HEK293 (cell line): Measurements from ENCODE around the gene NECTIN4.

ENCODE experiments used
- CTCF ChIA-PET: fragments of 350-600 bp; formaldehyde crosslinking; extraction: SDS; loops from one replicate; lab custom pipeline; 2021; ENCODE audit warnings: antibody characterized with exemption; lab: Yijun Ruan, JAX
- POLR2A ChIA-PET: fragments of 300-600 bp; formaldehyde crosslinking; extraction: SDS; loops from one replicate; lab custom pipeline; 2020; ENCODE audit warnings: antibody characterized with exemption, inconsistent platforms; lab: Yijun Ruan, JAX
- H3K27ac ChIP-seq: fragments of 200-500 bp; sonication (Bioruptor generic); 2 replicates; pipeline ENCODE4 v1.5.1; 2014; ENCODE audit warnings: low read depth, low read length, control low read depth, inconsistent platforms; ENCODE audit errors: extremely low read depth
- H3K36me3 ChIP-seq, 2 experiments: fragments of 200-500 bp in 1 of 2; sonication (Bioruptor generic) in 1 of 2; 1 replicate in 1 of 2; 2 replicates in 1 of 2; pipeline ENCODE4 v1.5.1; 2014 to 2017; ENCODE audit warnings: inconsistent platforms in 2 of 2, low read length in 2 of 2; ENCODE audit not compliant: control insufficient read depth in 2 of 2, insufficient read depth in 1 of 2
- H3K4me1 ChIP-seq: fragments of 200-500 bp; sonication (Bioruptor generic); 2 replicates; pipeline ENCODE4 v1.5.1; 2014; ENCODE audit warnings: mild to moderate bottlenecking, low read length, inconsistent platforms; ENCODE audit not compliant: control insufficient read depth, insufficient read depth
- H3K4me3 ChIP-seq: 2 replicates; pipeline ENCODE4 v1.5.1; 2011; ENCODE audit warnings: low read depth, mild to moderate bottlenecking, control low read depth, low read length, moderate library complexity
- H3K9me3 ChIP-seq: fragments of 200-500 bp; sonication (Bioruptor generic); 2 replicates; pipeline ENCODE4 v1.5.1; 2014; ENCODE audit warnings: low read depth, low read length, inconsistent platforms; ENCODE audit not compliant: control insufficient read depth, insufficient read depth
- BCL11B ChIP-seq: fragments of 450-650 bp; formaldehyde crosslinking; IDR thresholded peaks from 2 replicates; pipeline ENCODE4 v1.5.1; 2016; ENCODE audit warnings: low read depth, missing biosample characterization, missing genetic modification characterization
- IKZF3 ChIP-seq: fragments of 450-650 bp; IDR thresholded peaks from 2 replicates; pipeline ENCODE4 v1.5.0; 2018; ENCODE audit warnings: missing biosample characterization, mild to moderate bottlenecking, missing genetic modification characterization, moderate library complexity
- PRDM10 ChIP-seq: fragments of 450-650 bp; formaldehyde crosslinking; IDR thresholded peaks from 2 replicates; pipeline ENCODE4 v1.5.1; 2016; ENCODE audit warnings: missing biosample characterization, missing genetic modification characterization
- ZNF10 ChIP-seq: fragments of 450-650 bp; formaldehyde crosslinking; IDR thresholded peaks from 2 replicates; pipeline ENCODE4 v1.5.1; 2017; ENCODE audit warnings: missing biosample characterization, missing genetic modification characterization
- ZNF19 ChIP-seq: fragments of 450-650 bp; formaldehyde crosslinking; IDR thresholded peaks from 2 replicates; pipeline ENCODE4; 2016; ENCODE audit warnings: missing biosample characterization, missing genetic modification characterization, low read depth
- ZNF391 ChIP-seq: fragments of 450-650 bp; formaldehyde crosslinking; IDR thresholded peaks from 2 replicates; pipeline ENCODE4 v1.5.1; 2016; ENCODE audit warnings: low read depth, missing biosample characterization, missing genetic modification characterization, borderline replicate concordance
- ZNF518A ChIP-seq: fragments of 450-650 bp; formaldehyde crosslinking; conservative IDR thresholded peaks from 2 replicates; pipeline ENCODE4 v1.5.1; 2016; ENCODE audit warnings: low read depth, missing biosample characterization, missing genetic modification characterization
- ZNF530 ChIP-seq: fragments of 450-650 bp; formaldehyde crosslinking; IDR thresholded peaks from 2 replicates; pipeline ENCODE4 v1.5.1; 2016; ENCODE audit warnings: low read depth, missing biosample characterization, missing genetic modification characterization
- ZNF571 ChIP-seq: fragments of 450-650 bp; formaldehyde crosslinking; IDR thresholded peaks from 2 replicates; pipeline ENCODE4 v1.5.0; 2017; ENCODE audit warnings: missing biosample characterization, missing genetic modification characterization
- ZNF707 ChIP-seq: fragments of 450-650 bp; formaldehyde crosslinking; IDR thresholded peaks from 2 replicates; pipeline ENCODE4 v1.5.1; 2016; ENCODE audit warnings: missing biosample characterization, missing genetic modification characterization
- ZSCAN23 ChIP-seq: fragments of 450-650 bp; formaldehyde crosslinking; IDR thresholded peaks from 2 replicates; pipeline ENCODE4 v1.5.1; 2016; ENCODE audit warnings: missing biosample characterization, missing genetic modification characterization
- ZXDB ChIP-seq: fragments of 450-650 bp; formaldehyde crosslinking; IDR thresholded peaks from 2 replicates; pipeline ENCODE4 v1.5.1; 2016; ENCODE audit warnings: missing biosample characterization, missing genetic modification characterization
- TF ChIP-seq, protein P1 (sequence below): fragments of 450-650 bp; formaldehyde crosslinking; IDR thresholded peaks from 2 replicates; pipeline ENCODE4 v1.5.1; 2017; ENCODE audit warnings: missing biosample characterization, missing genetic modification characterization
- TF ChIP-seq, protein P2 (sequence below): fragments of 450-650 bp; formaldehyde crosslinking; IDR thresholded peaks from 2 replicates; pipeline ENCODE4 v1.5.1; 2016; ENCODE audit warnings: missing biosample characterization, missing genetic modification characterization
- TF ChIP-seq, protein P3 (sequence below): fragments of 450-650 bp; formaldehyde crosslinking; IDR thresholded peaks from 2 replicates; pipeline ENCODE4 v1.5.1; 2016; ENCODE audit warnings: missing biosample characterization, missing genetic modification characterization

The NECTIN4 gene

DNA sequence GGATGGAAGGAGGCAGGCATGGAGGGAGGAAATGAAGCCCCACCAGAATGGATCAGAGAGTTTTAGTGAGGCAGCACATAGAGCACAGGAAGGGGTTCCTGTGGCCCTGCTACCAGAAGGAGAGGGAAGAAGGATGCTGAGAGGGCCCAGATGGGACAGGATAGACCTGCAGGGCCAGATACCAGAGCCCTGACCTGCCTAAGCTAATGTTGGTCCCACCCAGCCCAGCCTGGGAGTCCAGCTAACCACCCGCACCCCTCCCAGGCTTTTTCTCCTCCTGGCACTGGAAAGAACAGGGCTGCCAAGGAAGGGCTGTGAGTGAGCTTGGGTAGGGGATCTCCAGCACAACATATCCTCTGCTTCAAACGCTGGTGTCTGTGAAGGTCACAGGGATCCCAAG is 6.9 kb downstream of the NECTIN4 start:
- ChIA-PET POLR2A (interaction anchor here (0.6 to 1.0 kb wide), 3 partner anchors 15 to 44 kb away, joined by 3 to 8 read pairs (median 3); no protein-coding TSS in a partner anchor), CTCF (interaction anchor here (0.8 to 2.0 kb wide), 3 partner anchors 10 to 17 kb away, joined by 3 to 7 read pairs (median 6); no protein-coding TSS in a partner anchor)
- H3K4me3 ChIP-seq: no peak overlapping the region
- H3K27ac ChIP-seq: no peak overlapping the region; the same call in 1 of the 2 replicates
- no peaks in the 10 kb centered on the region; the same call in 1 of the 2 replicates for H3K4me1 ChIP-seq
- TF ChIP-seq PRDM10 (tag by site-specific recombination) (no peak), ZNF707 (tag by site-specific recombination) (no peak), ZNF10 (tag by site-specific recombination) (no peak), BCL11B (no peak), ZNF391 (no peak), ZNF19 (tag by site-specific recombination) (no peak), ZSCAN23 (no peak), ZNF571 (tag by site-specific recombination) (no peak), ZNF518A (tag by site-specific recombination) (no peak), ZNF530 (tag by site-specific recombination) (no peak), IKZF3 (tag by site-specific recombination) (no peak), ZXDB (tag by site-specific recombination) (no peak)
- TF ChIP-seq, protein P1, sequence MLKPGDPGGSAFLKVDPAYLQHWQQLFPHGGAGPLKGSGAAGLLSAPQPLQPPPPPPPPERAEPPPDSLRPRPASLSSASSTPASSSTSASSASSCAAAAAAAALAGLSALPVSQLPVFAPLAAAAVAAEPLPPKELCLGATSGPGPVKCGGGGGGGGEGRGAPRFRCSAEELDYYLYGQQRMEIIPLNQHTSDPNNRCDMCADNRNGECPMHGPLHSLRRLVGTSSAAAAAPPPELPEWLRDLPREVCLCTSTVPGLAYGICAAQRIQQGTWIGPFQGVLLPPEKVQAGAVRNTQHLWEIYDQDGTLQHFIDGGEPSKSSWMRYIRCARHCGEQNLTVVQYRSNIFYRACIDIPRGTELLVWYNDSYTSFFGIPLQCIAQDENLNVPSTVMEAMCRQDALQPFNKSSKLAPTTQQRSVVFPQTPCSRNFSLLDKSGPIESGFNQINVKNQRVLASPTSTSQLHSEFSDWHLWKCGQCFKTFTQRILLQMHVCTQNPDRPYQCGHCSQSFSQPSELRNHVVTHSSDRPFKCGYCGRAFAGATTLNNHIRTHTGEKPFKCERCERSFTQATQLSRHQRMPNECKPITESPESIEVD (tag by site-specific recombination): no peak
- TF ChIP-seq, protein P2, sequence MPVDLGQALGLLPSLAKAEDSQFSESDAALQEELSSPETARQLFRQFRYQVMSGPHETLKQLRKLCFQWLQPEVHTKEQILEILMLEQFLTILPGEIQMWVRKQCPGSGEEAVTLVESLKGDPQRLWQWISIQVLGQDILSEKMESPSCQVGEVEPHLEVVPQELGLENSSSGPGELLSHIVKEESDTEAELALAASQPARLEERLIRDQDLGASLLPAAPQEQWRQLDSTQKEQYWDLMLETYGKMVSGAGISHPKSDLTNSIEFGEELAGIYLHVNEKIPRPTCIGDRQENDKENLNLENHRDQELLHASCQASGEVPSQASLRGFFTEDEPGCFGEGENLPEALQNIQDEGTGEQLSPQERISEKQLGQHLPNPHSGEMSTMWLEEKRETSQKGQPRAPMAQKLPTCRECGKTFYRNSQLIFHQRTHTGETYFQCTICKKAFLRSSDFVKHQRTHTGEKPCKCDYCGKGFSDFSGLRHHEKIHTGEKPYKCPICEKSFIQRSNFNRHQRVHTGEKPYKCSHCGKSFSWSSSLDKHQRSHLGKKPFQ: no peak
- TF ChIP-seq, protein P3, sequence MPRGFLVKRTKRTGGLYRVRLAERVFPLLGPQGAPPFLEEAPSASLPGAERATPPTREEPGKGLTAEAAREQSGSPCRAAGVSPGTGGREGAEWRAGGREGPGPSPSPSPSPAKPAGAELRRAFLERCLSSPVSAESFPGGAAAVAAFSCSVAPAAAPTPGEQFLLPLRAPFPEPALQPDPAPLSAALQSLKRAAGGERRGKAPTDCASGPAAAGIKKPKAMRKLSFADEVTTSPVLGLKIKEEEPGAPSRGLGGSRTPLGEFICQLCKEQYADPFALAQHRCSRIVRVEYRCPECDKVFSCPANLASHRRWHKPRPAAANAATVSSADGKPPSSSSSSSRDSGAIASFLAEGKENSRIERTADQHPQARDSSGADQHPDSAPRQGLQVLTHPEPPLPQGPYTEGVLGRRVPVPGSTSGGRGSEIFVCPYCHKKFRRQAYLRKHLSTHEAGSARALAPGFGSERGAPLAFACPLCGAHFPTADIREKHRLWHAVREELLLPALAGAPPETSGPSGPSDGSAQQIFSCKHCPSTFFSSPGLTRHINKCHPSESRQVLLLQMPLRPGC (tag by site-specific recombination): no peak
- H3K36me3 ChIP-seq: no peaks in the 10 kb centered on the region
- no peaks in the 10 kb centered on the region for H3K9me3 ChIP-seq
